ENCODE data around the gene H2AZ2.

H2AZ2 gene

GRCh38 chr7:44847920-44848634, at the start of gene H2AZ2:
H2AZ2 (minus strand) TSS chr7:44848087; CDS start chr7:44847971, 116 bp downstream.
- peak within 1 kb of the TSS; percentile 76 for H3K4me3 ChIP-seq (ENCODE audit: low read depth, low read length)

GRCh38 chr7:44897309-44897708, 49.4 kb upstream of the H2AZ2 start:
- H3K4me3 ChIP-seq (ENCODE audit: low read depth, low read length) = no peak overlapping the region
- DNase-seq (ENCODE audit: low read depth) = no peak

More at GRCh38 chr7:44847920-44848634, at the start of gene H2AZ2:
- peak; percentile 100 for DNase-seq (ENCODE audit: low read depth)

- no peak overlapping the region for H3K4me3 ChIP-seq (ENCODE audit: low read depth, low read length)
- DNase-seq (ENCODE audit: low read depth) = peak; percentile 73
Measured at GRCh38 chr7:44894888-44895580, 47.1 kb upstream of the H2AZ2 start.

DNA sequence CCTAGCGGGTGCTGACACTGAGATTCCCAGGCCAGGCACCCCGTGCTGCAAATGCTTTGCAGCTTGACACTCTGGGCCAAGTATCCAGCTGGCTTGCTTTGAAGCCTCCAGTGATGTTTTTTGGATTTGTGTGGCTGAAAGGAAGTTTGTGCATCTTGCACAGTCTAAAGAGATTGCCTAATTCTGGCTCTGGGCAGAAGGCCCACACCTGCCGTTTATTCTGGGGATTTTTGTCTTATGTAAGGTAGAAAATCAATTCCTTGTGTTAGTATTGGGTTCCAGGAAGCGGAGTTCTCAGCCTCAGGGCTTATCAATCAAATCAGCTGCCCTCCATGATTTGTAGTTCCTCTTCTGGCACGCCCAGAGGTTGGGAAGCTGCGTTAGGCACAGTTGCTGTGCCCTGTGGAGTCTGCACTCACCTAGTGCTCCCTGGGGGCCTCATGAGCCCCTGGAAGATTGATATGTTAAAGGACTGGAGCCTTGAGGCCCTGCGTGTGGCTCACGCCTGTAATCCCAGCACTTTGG, 45.9 kb upstream of the H2AZ2 start:
- DNase-seq (ENCODE audit: low read depth) = no peak
- H3K4me3 ChIP-seq (ENCODE audit: low read depth, low read length) = no peak overlapping the region

DNA sequence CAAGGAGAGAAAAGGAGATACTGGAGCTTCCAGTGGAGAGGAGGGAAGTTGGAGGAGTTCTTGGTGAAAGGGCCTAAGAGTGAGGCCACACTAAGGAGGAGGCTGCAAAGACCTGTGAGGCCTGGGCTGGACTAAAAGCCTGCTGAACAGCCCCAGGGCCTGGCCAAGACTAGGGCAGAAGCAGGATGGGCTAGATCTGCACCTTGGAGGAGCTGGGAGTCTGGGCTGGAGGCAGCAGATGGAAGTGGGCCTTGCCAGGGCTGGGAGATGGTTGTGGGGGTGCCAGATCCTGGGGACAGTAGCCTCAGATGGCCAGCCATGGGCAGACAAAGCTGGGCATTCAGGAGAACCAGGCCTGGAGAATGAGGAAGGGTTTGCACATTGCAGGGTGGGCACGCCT, 43.9 kb upstream of the H2AZ2 start:
- DNase-seq (ENCODE audit: low read depth) = no peak
- H3K4me3 ChIP-seq (ENCODE audit: low read depth, low read length) = no peak overlapping the region

- DNase-seq (ENCODE audit: low read depth) = no peak
- no peak overlapping the region for H3K4me3 ChIP-seq (ENCODE audit: low read depth, low read length)
Measured at GRCh38 chr7:44891372-44891771, 43.5 kb upstream of the H2AZ2 start.

DNA sequence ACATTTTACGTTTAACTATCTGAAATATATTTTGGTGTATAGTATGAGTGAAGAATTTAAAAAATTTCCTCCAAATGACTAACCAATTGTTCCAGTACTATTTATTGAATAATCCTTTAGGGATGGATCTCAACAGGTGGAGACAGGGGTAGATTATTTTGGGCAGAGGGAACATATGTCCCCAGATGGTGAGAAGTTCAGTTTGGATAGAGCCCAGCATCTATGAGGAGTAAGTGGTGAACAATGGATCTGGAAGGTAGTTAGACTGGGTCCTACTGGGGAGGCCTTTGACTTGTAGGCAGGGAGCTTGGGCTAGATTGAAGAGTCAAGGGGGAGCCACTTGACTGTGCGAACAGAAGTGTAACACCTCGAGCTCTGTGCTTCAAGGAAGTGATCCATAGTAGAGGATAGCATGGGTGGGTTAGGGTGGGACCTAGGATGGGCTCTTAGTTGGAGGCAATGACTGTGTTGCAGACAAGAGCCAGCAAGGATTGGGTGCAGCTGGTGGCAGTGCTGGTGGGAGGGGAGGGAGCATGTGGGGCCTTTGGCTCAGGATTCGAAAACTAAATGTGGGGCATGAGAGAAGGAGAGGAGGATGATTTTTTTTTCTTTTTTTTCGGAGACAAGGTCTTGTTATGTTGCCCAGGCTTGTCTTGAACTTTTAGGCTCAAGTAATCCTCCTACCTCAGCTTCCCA, 41.3 kb upstream of the H2AZ2 start:
- no peak overlapping the region for H3K4me3 ChIP-seq (ENCODE audit: low read depth, low read length)
- DNase-seq (ENCODE audit: low read depth) = no peak

DNA sequence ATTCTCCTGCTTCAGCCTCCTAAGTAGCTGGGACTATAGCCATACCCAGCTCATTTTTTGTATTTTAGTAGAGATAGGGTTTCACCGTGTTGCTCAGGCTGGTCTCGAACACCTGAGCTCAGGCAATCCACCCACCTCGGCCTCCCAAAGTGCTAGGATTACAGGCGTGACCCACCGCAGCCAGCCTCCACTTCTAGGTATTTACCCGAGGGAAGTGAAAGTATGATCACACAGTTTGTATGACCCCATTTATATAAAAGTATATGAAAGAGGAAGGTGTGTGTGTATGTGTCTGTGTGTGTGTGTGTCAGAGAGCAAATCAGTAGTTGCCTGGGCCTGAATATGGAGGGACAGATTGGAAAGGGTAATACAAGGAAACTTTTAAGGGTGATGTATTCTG, 39.4 kb upstream of the H2AZ2 start:
- no peak overlapping the region for H3K4me3 ChIP-seq (ENCODE audit: low read depth, low read length)
- no peak for DNase-seq (ENCODE audit: low read depth)

GRCh38 chr7:44885394-44886317, 37.8 kb upstream of the H2AZ2 start, which contains the start of gene PURB:
PURB (minus strand) TSS chr7:44885530; CDS start chr7:44885348, 182 bp downstream.
- peak; percentile 92 for DNase-seq (ENCODE audit: low read depth)
- peak within 1 kb of the TSS; percentile 84 for H3K4me3 ChIP-seq (ENCODE audit: low read depth, low read length)

- H3K4me3 ChIP-seq (ENCODE audit: low read depth, low read length) = peak overlapping the region; percentile 74
- peak; percentile 48 for DNase-seq (ENCODE audit: low read depth)
Measured at GRCh38 chr7:44884621-44885393, 36.9 kb upstream of the H2AZ2 start.

DNA sequence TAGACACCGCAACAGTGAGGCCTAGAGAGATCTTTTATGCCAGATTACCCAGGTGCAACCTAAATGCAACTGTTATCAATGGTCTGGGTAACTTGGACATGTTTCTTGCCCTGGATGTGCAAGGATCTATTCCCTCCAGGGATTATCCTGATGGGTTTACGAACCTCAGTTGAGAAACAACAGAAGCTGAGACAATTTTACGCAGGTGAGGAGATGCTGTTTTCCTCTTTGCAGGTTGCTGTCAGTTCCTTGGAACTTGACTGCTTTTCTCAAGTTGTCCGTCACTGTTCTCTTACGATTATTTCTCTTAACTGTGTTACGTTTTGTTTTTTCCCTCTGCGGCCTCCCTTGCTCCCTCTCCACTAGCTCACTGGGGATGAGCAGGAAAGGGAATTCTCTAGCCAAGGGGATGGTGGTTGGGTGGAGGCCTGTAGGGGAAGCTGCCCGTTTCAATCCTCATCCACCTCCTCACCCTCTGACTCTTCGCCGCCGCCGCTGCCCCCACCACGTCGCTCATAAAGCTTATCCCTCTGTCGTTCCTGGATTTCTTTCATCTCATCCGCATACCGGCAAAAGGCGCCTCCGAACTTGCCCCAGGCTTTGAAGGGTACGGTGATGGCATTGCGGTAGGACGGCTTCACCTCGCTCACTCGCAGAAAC, 36.2 kb upstream of the H2AZ2 start:
- DNase-seq (ENCODE audit: low read depth) = no peak
- H3K4me3 ChIP-seq (ENCODE audit: low read depth, low read length) = peak overlapping the region; percentile 74

DNA sequence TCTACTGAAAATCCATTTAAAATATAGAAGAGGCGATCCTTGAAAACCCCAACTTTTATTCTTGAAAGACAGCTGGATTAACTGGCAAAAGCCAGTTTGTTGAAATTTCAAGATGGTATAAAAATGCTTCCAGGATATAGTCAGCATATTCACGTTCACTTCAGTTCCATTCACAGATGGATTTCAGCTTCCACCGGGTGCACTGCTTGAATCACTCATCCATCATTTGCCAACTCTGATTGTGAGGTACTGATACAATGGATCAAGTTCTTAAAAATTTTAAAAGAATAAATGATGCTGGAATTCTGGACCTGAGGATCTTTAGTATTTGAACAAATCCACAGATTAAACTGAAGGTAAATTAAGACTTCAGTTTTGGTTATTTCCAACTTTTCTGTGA, 35.0 kb upstream of the H2AZ2 start:
- peak overlapping the region; percentile 74 for H3K4me3 ChIP-seq (ENCODE audit: low read depth, low read length)
- no peak for DNase-seq (ENCODE audit: low read depth)

DNA sequence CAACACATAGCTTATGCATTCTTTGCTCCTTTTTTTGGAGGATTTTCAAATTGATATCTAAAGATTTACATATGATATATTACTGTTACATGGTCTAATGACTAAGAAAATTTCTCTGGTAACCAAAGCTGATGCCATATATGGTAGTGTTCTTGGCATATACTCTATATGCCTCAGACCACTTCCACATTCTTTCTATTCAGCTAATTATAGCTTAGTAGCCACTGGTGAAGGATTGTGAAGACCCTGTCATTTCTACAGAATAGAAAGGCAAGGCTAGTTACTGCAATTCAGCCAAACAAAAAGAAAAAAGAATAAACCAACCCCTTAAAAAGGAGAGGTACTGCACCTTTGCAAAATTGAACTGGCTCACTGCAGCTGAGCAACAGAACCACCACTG, 33.7 kb upstream of the H2AZ2 start:
- H3K4me3 ChIP-seq (ENCODE audit: low read depth, low read length) = peak overlapping the region; percentile 74
- peak; percentile 53 for DNase-seq (ENCODE audit: low read depth)

- peak overlapping the region; percentile 74 for H3K4me3 ChIP-seq (ENCODE audit: low read depth, low read length)
- no peak for DNase-seq (ENCODE audit: low read depth)
Measured at GRCh38 chr7:44881066-44881600, 33.2 kb upstream of the H2AZ2 start.

DNA sequence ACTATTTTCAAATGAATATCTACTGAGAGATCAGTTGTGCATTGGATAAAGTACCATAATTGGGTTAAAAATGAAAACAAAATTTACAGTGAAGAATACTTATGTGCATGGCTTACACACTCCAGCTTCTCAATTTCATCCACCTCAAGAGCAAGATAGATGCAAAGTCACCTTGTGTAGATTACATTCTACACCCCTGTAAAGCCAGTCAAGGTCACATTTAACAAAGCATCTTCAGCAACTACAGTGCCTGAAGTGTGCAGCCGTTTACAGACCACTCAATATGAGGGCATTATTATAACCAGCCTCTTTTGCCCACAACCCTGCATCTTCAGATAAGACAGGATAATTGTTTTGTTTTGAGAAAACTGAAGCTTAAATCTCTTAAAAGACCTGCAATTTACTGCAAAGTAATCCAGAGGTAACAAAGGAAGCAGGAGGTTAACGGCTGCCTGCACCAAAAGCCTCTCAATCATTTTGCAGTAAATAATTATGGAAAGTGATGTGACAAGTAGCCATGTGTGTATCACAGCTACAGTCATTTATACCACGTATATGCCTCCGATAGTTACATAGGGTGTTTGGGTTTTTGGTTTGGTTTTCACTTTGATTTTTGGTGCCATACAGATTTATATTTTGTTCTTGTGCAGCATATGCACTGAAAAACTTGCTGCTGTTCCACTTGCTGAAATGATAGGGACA, 32.6 kb upstream of the H2AZ2 start:
- DNase-seq (ENCODE audit: low read depth) = no peak
- peak overlapping the region; percentile 74 for H3K4me3 ChIP-seq (ENCODE audit: low read depth, low read length)

GRCh38 chr7:44876393-44876792, 28.5 kb upstream of the H2AZ2 start:
- no peak overlapping the region for H3K4me3 ChIP-seq (ENCODE audit: low read depth, low read length)
- DNase-seq (ENCODE audit: low read depth) = no peak

DNA sequence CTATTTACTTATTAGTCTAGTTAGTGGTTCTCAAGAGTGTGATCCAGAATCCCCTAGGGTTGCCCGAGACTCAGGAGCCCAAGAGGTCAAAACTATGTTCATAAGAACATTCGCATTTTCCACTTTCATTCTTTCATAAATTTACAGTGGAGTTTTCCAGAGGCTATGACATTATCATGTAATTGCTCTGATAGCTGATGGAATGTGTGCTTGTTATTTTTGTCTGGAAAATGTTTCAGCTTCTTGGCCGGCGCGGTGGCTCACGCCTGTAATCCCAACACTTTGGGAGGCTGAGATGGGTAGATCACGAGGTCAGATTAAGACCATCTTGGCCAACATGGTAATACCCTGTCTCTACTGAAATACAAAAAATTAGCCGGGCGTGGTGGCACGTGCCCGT, 27.4 kb upstream of the H2AZ2 start:
- no peak overlapping the region for H3K4me3 ChIP-seq (ENCODE audit: low read depth, low read length)
- DNase-seq (ENCODE audit: low read depth) = no peak

All from skeletal muscle cell (primary cell).